ENCODE measurements around the gene IMPG2. TPM values are rescaled to one million over a fixed set of nuclear protein-coding genes. Genes with fewer than 3 reads are reported as not detected.

Gene IMPG2
- total RNA-seq, 1 experiment from 2014 or later, result 0.04 TPM

DNA sequence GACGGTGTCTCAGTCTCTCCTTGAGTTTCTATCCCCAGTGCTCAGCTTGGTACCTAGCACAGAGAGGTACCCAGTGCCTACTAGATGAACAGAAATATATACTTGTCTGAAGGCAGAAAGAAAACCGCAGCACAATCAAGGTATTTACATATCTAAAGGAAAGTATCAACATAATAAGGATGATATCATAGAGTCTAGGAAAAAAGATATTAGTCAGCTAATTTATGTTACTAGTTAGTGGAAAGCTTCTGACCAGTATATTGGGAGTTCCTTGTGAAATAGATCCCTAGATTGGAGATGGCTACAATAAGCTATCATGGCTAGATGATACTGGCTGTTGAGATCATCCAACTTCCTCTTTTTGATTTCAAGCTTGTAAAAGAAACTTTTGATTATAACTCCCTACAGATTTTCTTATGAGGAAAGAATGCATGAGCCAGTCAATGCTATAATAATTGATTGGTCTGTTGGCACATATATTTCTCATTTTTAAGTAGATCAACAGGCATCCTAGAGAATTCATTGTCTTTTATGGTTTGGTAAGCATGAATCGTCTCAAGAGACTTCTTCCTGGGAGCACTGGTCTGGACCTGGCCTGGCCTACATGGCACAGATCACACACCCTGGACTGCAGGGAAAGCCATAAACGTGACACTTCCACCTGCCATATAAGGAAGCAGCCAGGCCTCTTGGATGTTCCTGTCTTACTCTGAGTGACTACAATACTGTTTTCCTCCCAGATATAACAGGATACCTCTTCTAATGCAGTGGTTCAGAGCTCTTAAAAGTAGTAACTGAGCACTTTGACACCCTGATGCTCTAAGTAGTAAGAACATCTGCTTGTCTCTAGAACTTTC is 60.7 kb downstream of the IMPG2 start (continued):
- no peak for TF ChIP-seq ATF6 (CRISPR knock-in tag; IDR thresholded peaks at IDR 0.05)
- no peak for TF ChIP-seq FOXP1 (CRISPR knock-in tag; IDR thresholded peaks at IDR 0.05; ENCODE audit: borderline replicate concordance)
- no peak for TF ChIP-seq FOXP4 (CRISPR knock-in tag; IDR thresholded peaks at IDR 0.05)
- no peak for TF ChIP-seq ZNF219 (CRISPR knock-in tag; IDR thresholded peaks at IDR 0.05; ENCODE audit: borderline replicate concordance)
- no peak for TF ChIP-seq MXD4 (CRISPR knock-in tag; IDR thresholded peaks at IDR 0.05; ENCODE audit: borderline replicate concordance)
- TF ChIP-seq HMGXB4 (CRISPR knock-in tag; IDR thresholded peaks at IDR 0.05), result no peak
- TF ChIP-seq, protein P1, sequence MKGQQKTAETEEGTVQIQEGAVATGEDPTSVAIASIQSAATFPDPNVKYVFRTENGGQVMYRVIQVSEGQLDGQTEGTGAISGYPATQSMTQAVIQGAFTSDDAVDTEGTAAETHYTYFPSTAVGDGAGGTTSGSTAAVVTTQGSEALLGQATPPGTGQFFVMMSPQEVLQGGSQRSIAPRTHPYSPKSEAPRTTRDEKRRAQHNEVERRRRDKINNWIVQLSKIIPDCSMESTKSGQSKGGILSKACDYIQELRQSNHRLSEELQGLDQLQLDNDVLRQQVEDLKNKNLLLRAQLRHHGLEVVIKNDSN (CRISPR knock-in tag; IDR thresholded peaks at IDR 0.05), result no peak
- TF ChIP-seq GRHL2 (CRISPR knock-in tag; IDR thresholded peaks at IDR 0.05; ENCODE audit: insufficient replicate concordance, severe bottlenecking), result no peak
- no peak for TF ChIP-seq RELA (CRISPR knock-in tag; IDR thresholded peaks at IDR 0.05; ENCODE audit: borderline replicate concordance)

DNA sequence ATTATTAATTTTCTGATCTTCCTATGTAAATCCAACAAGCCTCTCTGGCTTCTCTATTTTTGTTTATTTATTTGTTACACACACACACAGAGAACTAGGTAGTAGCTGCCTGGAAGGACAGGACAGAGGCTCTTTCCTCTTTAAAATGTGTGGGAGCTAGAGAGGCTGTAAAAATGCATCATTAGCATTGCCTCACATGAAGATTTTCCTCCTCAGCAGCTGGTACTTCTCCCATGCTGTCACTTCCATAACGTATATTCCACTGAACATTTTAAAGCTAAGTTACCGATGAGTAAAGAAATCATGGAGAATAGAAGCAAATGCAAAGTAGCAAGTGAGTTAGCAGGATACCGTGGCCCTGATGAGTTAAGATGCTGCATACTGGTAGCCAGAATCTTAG is 63.9 kb downstream of the IMPG2 start:
- Mint-ChIP-seq H3K4me3 (no peak overlapping the region), H3K27ac (no peak overlapping the region), H3K27me3 (ENCODE audit: low read depth) (peaks cover 32% of the 10 kb centered on the region), H3K4me1 (peaks cover 14% of the 10 kb centered on the region), H3K36me3 (no peaks in the 10 kb centered on the region), H3K9me3 (no peaks in the 10 kb centered on the region)
- POLR2A ChIA-PET, result no interaction called here
- DNase-seq (ENCODE audit: low spot score) (no peak), ATAC-seq (no peak)
- CTCF ChIA-PET, result no interaction called here
- TF ChIP-seq USF2 (CRISPR knock-in tag; IDR thresholded peaks at IDR 0.05) (no peak), TEAD1 (CRISPR knock-in tag; IDR thresholded peaks at IDR 0.05) (no peak), ZBTB21 (CRISPR knock-in tag; IDR thresholded peaks at IDR 0.05; ENCODE audit: borderline replicate concordance) (no peak), NR2C2 (CRISPR knock-in tag; IDR thresholded peaks at IDR 0.05) (no peak), NR1H2 (CRISPR knock-in tag; IDR thresholded peaks at IDR 0.05) (no peak), IRF2 (CRISPR knock-in tag; IDR thresholded peaks at IDR 0.05; ENCODE audit: borderline replicate concordance, low read depth) (no peak), ZNF396 (CRISPR knock-in tag; IDR thresholded peaks at IDR 0.05; ENCODE audit: borderline replicate concordance) (no peak), JUN (CRISPR knock-in tag; IDR thresholded peaks at IDR 0.05) (no peak), HMGXB4 (CRISPR knock-in tag; IDR thresholded peaks at IDR 0.05) (no peak), SMAD4 (CRISPR knock-in tag; IDR thresholded peaks at IDR 0.05) (no peak), IRF1 (CRISPR knock-in tag; IDR thresholded peaks at IDR 0.05) (no peak)
- TF ChIP-seq, protein P2, sequence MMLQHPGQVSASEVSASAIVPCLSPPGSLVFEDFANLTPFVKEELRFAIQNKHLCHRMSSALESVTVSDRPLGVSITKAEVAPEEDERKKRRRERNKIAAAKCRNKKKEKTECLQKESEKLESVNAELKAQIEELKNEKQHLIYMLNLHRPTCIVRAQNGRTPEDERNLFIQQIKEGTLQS (CRISPR knock-in tag; conservative IDR thresholded peaks at IDR 0.05), result no peak
- TF ChIP-seq, protein P3, sequence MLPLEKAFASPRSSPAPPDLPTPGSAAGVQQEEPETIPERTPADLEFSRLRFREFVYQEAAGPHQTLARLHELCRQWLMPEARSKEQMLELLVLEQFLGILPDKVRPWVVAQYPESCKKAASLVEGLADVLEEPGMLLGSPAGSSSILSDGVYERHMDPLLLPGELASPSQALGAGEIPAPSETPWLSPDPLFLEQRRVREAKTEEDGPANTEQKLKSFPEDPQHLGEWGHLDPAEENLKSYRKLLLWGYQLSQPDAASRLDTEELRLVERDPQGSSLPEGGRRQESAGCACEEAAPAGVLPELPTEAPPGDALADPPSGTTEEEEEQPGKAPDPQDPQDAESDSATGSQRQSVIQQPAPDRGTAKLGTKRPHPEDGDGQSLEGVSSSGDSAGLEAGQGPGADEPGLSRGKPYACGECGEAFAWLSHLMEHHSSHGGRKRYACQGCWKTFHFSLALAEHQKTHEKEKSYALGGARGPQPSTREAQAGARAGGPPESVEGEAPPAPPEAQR (CRISPR knock-in tag; IDR thresholded peaks at IDR 0.05), result no peak
